Measurements from ENCODE around the gene BRD3OS.

The BRD3OS gene

GRCh38 chr9:134034215-134035040, 9.1 kb downstream of the BRD3OS start:
- Histone ChIP-seq H3K36me3 (ENCODE audit: control insufficient read depth in 2 of 2, insufficient read depth in 2 of 2, low read length in 2 of 2) (peaks cover 42 to 52% of the 10 kb centered on the region in 2 donors), H3K4me1 (ENCODE audit: control insufficient read depth in 2 of 2, insufficient read depth in 2 of 2, low read length in 2 of 2) (no peaks in the 10 kb centered on the region), H3K9me3 (ENCODE audit: control insufficient read depth in 2 of 2, low read length in 2 of 2) (no peaks in the 10 kb centered on the region), H3K27ac (ENCODE audit: low read depth in 2 of 2, low read length in 2 of 2) (no peak overlapping the region), H3K9ac (ENCODE audit: low read depth in 1 of 2, low read length in 2 of 2) (no peak overlapping the region), H3K4me3 (ENCODE audit: low read length in 2 of 2) (no peak overlapping the region), H3K27me3 (ENCODE audit: control insufficient read depth in 2 of 2, insufficient read depth in 2 of 2, low read length in 2 of 2) (no peaks in the 10 kb centered on the region)

GRCh38 chr9:134035041-134036039, 10.1 kb downstream of the BRD3OS start:
- H3K4me1 ChIP-seq (ENCODE audit: control insufficient read depth in 2 of 2, insufficient read depth in 2 of 2, low read length in 2 of 2) = no peaks in the 10 kb centered on the region
- no peaks in the 10 kb centered on the region for H3K9me3 ChIP-seq (ENCODE audit: control insufficient read depth in 2 of 2, low read length in 2 of 2)
- no peaks in the 10 kb centered on the region for H3K27me3 ChIP-seq (ENCODE audit: control insufficient read depth in 2 of 2, insufficient read depth in 2 of 2, low read length in 2 of 2)
- no peak overlapping the region for H3K4me3 ChIP-seq (ENCODE audit: low read length in 2 of 2)
- H3K36me3 ChIP-seq (ENCODE audit: control insufficient read depth in 2 of 2, insufficient read depth in 2 of 2, low read length in 2 of 2) = peaks cover 42 to 58% of the 10 kb centered on the region in 2 donors
- no peak overlapping the region for H3K9ac ChIP-seq (ENCODE audit: low read depth in 1 of 2, low read length in 2 of 2)
- H3K27ac ChIP-seq (ENCODE audit: low read depth in 2 of 2, low read length in 2 of 2) = no peak overlapping the region

GRCh38 chr9:134036130-134036529, 10.8 kb downstream of the BRD3OS start:
- H3K9ac ChIP-seq (ENCODE audit: low read depth in 1 of 2, low read length in 2 of 2) = no peak overlapping the region
- H3K4me3 ChIP-seq (ENCODE audit: low read length in 2 of 2) = no peak overlapping the region
- H3K27ac ChIP-seq (ENCODE audit: low read depth in 2 of 2, low read length in 2 of 2) = no peak overlapping the region
- H3K36me3 ChIP-seq (ENCODE audit: control insufficient read depth in 2 of 2, insufficient read depth in 2 of 2, low read length in 2 of 2) = peaks cover 43 to 57% of the 10 kb centered on the region in 2 donors
- peaks cover 3 to 5% of the 10 kb centered on the region in 2 donors for H3K4me1 ChIP-seq (ENCODE audit: control insufficient read depth in 2 of 2, insufficient read depth in 2 of 2, low read length in 2 of 2)
- H3K9me3 ChIP-seq (ENCODE audit: control insufficient read depth in 2 of 2, low read length in 2 of 2) = no peaks in the 10 kb centered on the region
- H3K27me3 ChIP-seq (ENCODE audit: control insufficient read depth in 2 of 2, insufficient read depth in 2 of 2, low read length in 2 of 2) = no peaks in the 10 kb centered on the region

- Histone ChIP-seq H3K27me3 (ENCODE audit: control insufficient read depth in 2 of 2, insufficient read depth in 2 of 2, low read length in 2 of 2) (no peaks in the 10 kb centered on the region), H3K4me3 (ENCODE audit: low read length in 2 of 2) (no peak overlapping the region), H3K4me1 (ENCODE audit: control insufficient read depth in 2 of 2, insufficient read depth in 2 of 2, low read length in 2 of 2) (peaks cover 3 to 5% of the 10 kb centered on the region in 2 donors), H3K36me3 (ENCODE audit: control insufficient read depth in 2 of 2, insufficient read depth in 2 of 2, low read length in 2 of 2) (peaks cover 42 to 57% of the 10 kb centered on the region in 2 donors), H3K27ac (ENCODE audit: low read depth in 2 of 2, low read length in 2 of 2) (no peak overlapping the region), H3K9ac (ENCODE audit: low read depth in 1 of 2, low read length in 2 of 2) (no peak overlapping the region), H3K9me3 (ENCODE audit: control insufficient read depth in 2 of 2, low read length in 2 of 2) (no peaks in the 10 kb centered on the region)
Measured at GRCh38 chr9:134037641-134038040, 12.4 kb downstream of the BRD3OS start.

- H3K36me3 ChIP-seq (ENCODE audit: control insufficient read depth in 2 of 2, insufficient read depth in 2 of 2, low read length in 2 of 2) = peaks cover 32 to 52% of the 10 kb centered on the region in 2 donors
- no peak overlapping the region for H3K27ac ChIP-seq (ENCODE audit: low read depth in 2 of 2, low read length in 2 of 2)
- no peaks in the 10 kb centered on the region for H3K27me3 ChIP-seq (ENCODE audit: control insufficient read depth in 2 of 2, insufficient read depth in 2 of 2, low read length in 2 of 2)
- no peaks in the 10 kb centered on the region for H3K9me3 ChIP-seq (ENCODE audit: control insufficient read depth in 2 of 2, low read length in 2 of 2)
- H3K4me1 ChIP-seq (ENCODE audit: control insufficient read depth in 2 of 2, insufficient read depth in 2 of 2, low read length in 2 of 2) = peaks cover 3 to 5% of the 10 kb centered on the region in 2 donors
- H3K4me3 ChIP-seq (ENCODE audit: low read length in 2 of 2) = no peak overlapping the region
- no peak overlapping the region for H3K9ac ChIP-seq (ENCODE audit: low read depth in 1 of 2, low read length in 2 of 2)
Measured at GRCh38 chr9:134039386-134040175, 14.3 kb downstream of the BRD3OS start.

- H3K4me3 ChIP-seq (ENCODE audit: low read length in 2 of 2) = no peak overlapping the region
- H3K27ac ChIP-seq (ENCODE audit: low read depth in 2 of 2, low read length in 2 of 2) = no peak overlapping the region
- no peaks in the 10 kb centered on the region for H3K9me3 ChIP-seq (ENCODE audit: control insufficient read depth in 2 of 2, low read length in 2 of 2)
- no peaks in the 10 kb centered on the region for H3K27me3 ChIP-seq (ENCODE audit: control insufficient read depth in 2 of 2, insufficient read depth in 2 of 2, low read length in 2 of 2)
- no peak overlapping the region for H3K9ac ChIP-seq (ENCODE audit: low read depth in 1 of 2, low read length in 2 of 2)
- peaks cover 3 to 5% of the 10 kb centered on the region in 2 donors for H3K4me1 ChIP-seq (ENCODE audit: control insufficient read depth in 2 of 2, insufficient read depth in 2 of 2, low read length in 2 of 2)
- H3K36me3 ChIP-seq (ENCODE audit: control insufficient read depth in 2 of 2, insufficient read depth in 2 of 2, low read length in 2 of 2) = peaks cover 27 to 52% of the 10 kb centered on the region in 2 donors
Measured at GRCh38 chr9:134040176-134040565, 14.9 kb downstream of the BRD3OS start.

GRCh38 chr9:134040781-134041648, 15.7 kb downstream of the BRD3OS start:
- Histone ChIP-seq H3K27ac (ENCODE audit: low read depth in 2 of 2, low read length in 2 of 2) (no peak overlapping the region), H3K9me3 (ENCODE audit: control insufficient read depth in 2 of 2, low read length in 2 of 2) (no peaks in the 10 kb centered on the region), H3K4me1 (ENCODE audit: control insufficient read depth in 2 of 2, insufficient read depth in 2 of 2, low read length in 2 of 2) (peaks cover 3 to 5% of the 10 kb centered on the region in 2 donors), H3K4me3 (ENCODE audit: low read length in 2 of 2) (no peak overlapping the region), H3K9ac (ENCODE audit: low read depth in 1 of 2, low read length in 2 of 2) (no peak overlapping the region), H3K27me3 (ENCODE audit: control insufficient read depth in 2 of 2, insufficient read depth in 2 of 2, low read length in 2 of 2) (no peaks in the 10 kb centered on the region), H3K36me3 (ENCODE audit: control insufficient read depth in 2 of 2, insufficient read depth in 2 of 2, low read length in 2 of 2) (peaks cover 28 to 52% of the 10 kb centered on the region in 2 donors)

GRCh38 chr9:134041649-134041962, 16.3 kb downstream of the BRD3OS start:
- Histone ChIP-seq H3K27me3 (ENCODE audit: control insufficient read depth in 2 of 2, insufficient read depth in 2 of 2, low read length in 2 of 2) (no peaks in the 10 kb centered on the region), H3K27ac (ENCODE audit: low read depth in 2 of 2, low read length in 2 of 2) (no peak overlapping the region), H3K36me3 (ENCODE audit: control insufficient read depth in 2 of 2, insufficient read depth in 2 of 2, low read length in 2 of 2) (peaks cover 28 to 48% of the 10 kb centered on the region in 2 donors), H3K4me1 (ENCODE audit: control insufficient read depth in 2 of 2, insufficient read depth in 2 of 2, low read length in 2 of 2) (peaks cover 3 to 5% of the 10 kb centered on the region in 2 donors), H3K9ac (ENCODE audit: low read depth in 1 of 2, low read length in 2 of 2) (no peak overlapping the region), H3K4me3 (ENCODE audit: low read length in 2 of 2) (no peak overlapping the region), H3K9me3 (ENCODE audit: control insufficient read depth in 2 of 2, low read length in 2 of 2) (no peaks in the 10 kb centered on the region)

- Histone ChIP-seq H3K4me1 (ENCODE audit: control insufficient read depth in 2 of 2, insufficient read depth in 2 of 2, low read length in 2 of 2) (peaks cover 3 to 5% of the 10 kb centered on the region in 2 donors), H3K27ac (ENCODE audit: low read depth in 2 of 2, low read length in 2 of 2) (no peak overlapping the region), H3K27me3 (ENCODE audit: control insufficient read depth in 2 of 2, insufficient read depth in 2 of 2, low read length in 2 of 2) (no peaks in the 10 kb centered on the region), H3K36me3 (ENCODE audit: control insufficient read depth in 2 of 2, insufficient read depth in 2 of 2, low read length in 2 of 2) (peaks cover 40 to 61% of the 10 kb centered on the region in 2 donors), H3K4me3 (ENCODE audit: low read length in 2 of 2) (no peak overlapping the region), H3K9me3 (ENCODE audit: control insufficient read depth in 2 of 2, low read length in 2 of 2) (no peaks in the 10 kb centered on the region), H3K9ac (ENCODE audit: low read depth in 1 of 2, low read length in 2 of 2) (no peak overlapping the region)
Measured at GRCh38 chr9:134043531-134043988, 18.3 kb downstream of the BRD3OS start.

All from mucosa of rectum (tissue), 2 donors.